HepG2 (cell line): ENCODE measurements around the gene GAL3ST2. TPM values are rescaled to one million over a fixed set of nuclear protein-coding genes. Genes with fewer than 3 reads are reported as not detected.

Experiments
- AKAP8 ChIP-seq: sonication (generic); formaldehyde crosslinking; IDR thresholded peaks from 2 replicates; pipeline ENCODE4 v1.5.1; 2020; ENCODE audit warnings: mild to moderate bottlenecking, missing genetic modification reagents
- ARID4A ChIP-seq: sonication (generic); formaldehyde crosslinking; IDR thresholded peaks from 2 replicates; pipeline ENCODE4 v1.5.0; 2020; ENCODE audit warnings: mild to moderate bottlenecking, missing genetic modification reagents, borderline replicate concordance
- HNRNPL ChIP-seq: fragments of 200-400 bp; formaldehyde crosslinking; IDR thresholded peaks from 2 replicates; pipeline ENCODE4 v1.6.1; 2017; ENCODE audit warnings: mild to moderate bottlenecking, low read depth, low read length
- KLF15 ChIP-seq: sonication (generic); formaldehyde crosslinking; IDR thresholded peaks from 2 replicates; pipeline ENCODE4 v1.8.1; 2023; ENCODE audit warnings: borderline replicate concordance, mild to moderate bottlenecking, inconsistent platforms, missing genetic modification reagents, mixed read lengths
- MAFF ChIP-seq: IDR thresholded peaks from 2 replicates; pipeline ENCODE4 v1.6.1; 2011; ENCODE audit warnings: low read depth, low read length, improper control_type of control experiment
- MYNN ChIP-seq: sonication (generic); formaldehyde crosslinking; IDR thresholded peaks from 2 replicates; pipeline ENCODE4 v1.4.0; 2020; ENCODE audit warnings: mild to moderate bottlenecking, low read depth, missing genetic modification reagents
- PRDM4 ChIP-seq: sonication (generic); formaldehyde crosslinking; IDR thresholded peaks from 2 replicates; pipeline ENCODE4 v1.9.0; 2021; ENCODE audit warnings: missing genetic modification reagents, borderline replicate concordance
- SCMH1 ChIP-seq: sonication (generic); formaldehyde crosslinking; IDR thresholded peaks from 2 replicates; pipeline ENCODE4 v1.9.0; 2021; ENCODE audit warnings: missing genetic modification reagents, mild to moderate bottlenecking, borderline replicate concordance
- SP5 ChIP-seq: IDR thresholded peaks from 2 replicates; pipeline ENCODE4 v1.6.1; 2016; ENCODE audit warnings: low read depth, borderline replicate concordance
- SRSF9 ChIP-seq: fragments of 200-400 bp; formaldehyde crosslinking; IDR thresholded peaks from 2 replicates; pipeline ENCODE4 v1.6.1; 2018; ENCODE audit warnings: borderline replicate concordance, mild to moderate bottlenecking, low read depth, low read length; ENCODE audit not compliant: insufficient read depth, poor library complexity, severe bottlenecking
- ZBTB38 ChIP-seq: sonication (generic); formaldehyde crosslinking; IDR thresholded peaks from 2 replicates; pipeline ENCODE4 v1.5.1; 2020; ENCODE audit warnings: mild to moderate bottlenecking, missing genetic modification reagents
- ZNF292 ChIP-seq: sonication (generic); formaldehyde crosslinking; IDR thresholded peaks from 2 replicates; pipeline ENCODE4 v1.8.1; 2022; ENCODE audit warnings: mild to moderate bottlenecking, low read depth, missing genetic modification reagents, borderline replicate concordance
- ZNF574 ChIP-seq: sonication (generic); formaldehyde crosslinking; IDR thresholded peaks from 2 replicates; pipeline ENCODE4 v1.4.0; 2020; ENCODE audit warnings: missing genetic modification reagents
- ZSCAN21 ChIP-seq: sonication (generic); formaldehyde crosslinking; IDR thresholded peaks from 2 replicates; pipeline ENCODE4 v1.8.0; 2022; ENCODE audit warnings: mild to moderate bottlenecking, missing genetic modification reagents, moderate library complexity, borderline replicate concordance
- polyA plus RNA-seq, 8 experiments: library from polyadenylated mRNA; depleted of rRNA in 3 of 8; stranded (reverse) in 7 of 8; unstranded in 1 of 8; fragments of >200 nt; fragmentation: Illumina TruSeq in 4 of 8; extraction: Trizol in 4 of 8; gene quantifications; 2 replicates each; pipeline versions ENCODE4 v1.2.1 to v1.2.3, GENCODE V29; 2011 to 2016; ENCODE audit warnings: low read depth in 4 of 8, missing spikeins in 1 of 8, mixed read lengths in 1 of 8; ENCODE audit not compliant: insufficient read depth in 1 of 8
- total RNA-seq, 5 experiments: library from RNA; depleted of rRNA; stranded (reverse); fragments of >200 nt; fragmentation: Illumina TruSeq; extraction: Trizol; gene quantifications; 2 replicates each; pipeline ENCODE4 v1.2.3, GENCODE V29; 2016; ENCODE audit warnings: low read depth in 1 of 5
- TF ChIP-seq, protein P1 (sequence below): sonication (generic); formaldehyde crosslinking; IDR thresholded peaks from 2 replicates; pipeline ENCODE4 v1.4.0; 2020; ENCODE audit warnings: mild to moderate bottlenecking, missing genetic modification reagents

GAL3ST2 gene
- total and polyA plus RNA-seq, 2 of the 13 experiments (the other 11 are each of a cell fraction or from before 2014, with no cell fraction given), result 0.17 to 0.20 TPM

DNA sequence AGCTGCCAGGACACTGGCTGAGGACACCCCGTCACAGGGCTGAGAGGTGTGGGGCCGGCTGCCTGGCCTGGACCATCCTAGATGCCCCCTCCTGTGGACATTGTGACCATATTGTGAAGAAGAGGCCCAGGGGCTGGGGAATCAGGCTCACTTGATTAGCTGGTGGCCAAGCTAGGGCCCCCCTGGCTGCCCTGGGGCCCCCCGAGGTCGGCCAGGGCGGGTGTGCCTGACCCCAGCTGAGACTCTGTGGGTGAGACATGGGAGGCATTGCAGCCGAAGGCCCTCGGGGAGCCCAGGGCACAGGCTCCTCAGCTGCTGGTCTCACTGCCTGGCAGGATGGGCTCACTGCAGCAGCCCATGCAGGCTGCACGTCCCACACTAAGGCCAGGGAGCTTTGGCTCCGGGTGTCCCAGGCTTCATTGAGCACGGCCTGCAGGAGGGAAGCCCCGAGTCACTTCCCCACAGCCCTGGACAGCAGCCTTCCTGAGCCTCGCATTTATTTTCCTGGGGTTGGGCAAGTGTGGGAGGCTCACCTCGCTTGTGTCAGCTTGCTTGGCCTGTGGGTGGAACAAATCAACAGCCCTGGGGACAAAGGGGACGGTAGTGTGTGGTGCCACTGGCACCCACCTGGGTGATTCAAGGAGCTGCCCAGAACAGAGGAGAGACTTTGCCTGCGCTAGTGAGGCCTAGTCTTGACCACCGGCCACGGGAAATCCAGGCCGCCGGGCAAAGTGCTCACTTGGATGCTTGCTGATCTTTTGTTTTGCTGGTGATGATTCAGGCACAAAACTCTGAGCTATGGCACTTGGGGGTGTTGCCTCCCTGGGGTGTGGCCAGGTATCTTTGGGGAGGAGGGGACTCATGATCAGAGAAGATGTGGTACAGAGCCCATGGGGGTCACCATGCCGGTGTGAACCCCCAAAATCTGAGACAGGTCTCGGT lies 1.3 kb downstream of the GAL3ST2 start (continued):
- TF ChIP-seq ZNF574 (CRISPR knock-in tag) (0 out of 2 replicates have a peak, but pooled peaks have one; percentile 38), MYNN (CRISPR knock-in tag) (no peak), ARID4A (CRISPR knock-in tag) (0 out of 2 replicates have a peak, but pooled peaks have one; percentile 22), ZNF292 (CRISPR knock-in tag) (no peak), AKAP8 (CRISPR knock-in tag) (peak; percentile 16; the same call in 1 of the 2 replicates), MAFF (no peak), KLF15 (no peak), ZBTB38 (0 out of 2 replicates have a peak, but pooled peaks have one; percentile 47), SRSF9 (no peak), ZSCAN21 (CRISPR knock-in tag) (no peak), SCMH1 (no peak), SP5 (CRISPR knock-in tag) (no peak), HNRNPL (0 out of 2 replicates have a peak, but pooled peaks have one; percentile 34), PRDM4 (CRISPR knock-in tag) (no peak)
- TF ChIP-seq, protein P1, sequence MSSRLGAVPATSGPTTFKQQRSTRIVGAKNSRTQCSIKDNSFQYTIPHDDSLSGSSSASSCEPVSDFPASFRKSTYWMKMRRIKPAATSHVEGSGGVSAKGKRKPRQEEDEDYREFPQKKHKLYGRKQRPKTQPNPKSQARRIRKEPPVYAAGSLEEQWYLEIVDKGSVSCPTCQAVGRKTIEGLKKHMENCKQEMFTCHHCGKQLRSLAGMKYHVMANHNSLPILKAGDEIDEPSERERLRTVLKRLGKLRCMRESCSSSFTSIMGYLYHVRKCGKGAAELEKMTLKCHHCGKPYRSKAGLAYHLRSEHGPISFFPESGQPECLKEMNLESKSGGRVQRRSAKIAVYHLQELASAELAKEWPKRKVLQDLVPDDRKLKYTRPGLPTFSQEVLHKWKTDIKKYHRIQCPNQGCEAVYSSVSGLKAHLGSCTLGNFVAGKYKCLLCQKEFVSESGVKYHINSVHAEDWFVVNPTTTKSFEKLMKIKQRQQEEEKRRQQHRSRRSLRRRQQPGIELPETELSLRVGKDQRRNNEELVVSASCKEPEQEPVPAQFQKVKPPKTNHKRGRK, result no peak
